DMS114 treated with DMSO at 0.1 percent for 48 hours (cell line): ENCODE results near the gene ADAM10.

Experiments
- DNase-seq: peaks from one replicate; lab custom pipeline; 2025; ENCODE audit not compliant: unreplicated experiment; lab: John Stamatoyannopoulos, UW

Gene ADAM10

DNA sequence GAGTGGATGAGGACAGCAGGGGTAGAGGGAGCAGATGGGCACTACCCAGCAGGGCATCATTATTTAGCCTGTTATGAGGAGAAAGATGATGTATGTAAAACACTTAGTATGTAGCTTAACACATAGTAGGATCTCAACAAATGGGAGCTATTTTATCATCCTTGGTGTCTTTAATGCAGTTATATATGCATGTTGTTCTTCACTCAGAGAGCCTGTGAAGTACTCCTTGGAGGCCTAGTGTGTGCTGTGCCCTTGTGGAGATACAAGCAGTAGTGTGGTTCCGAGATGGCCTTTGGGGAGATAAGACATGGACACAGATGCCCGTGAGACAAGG, 193.5 kb downstream of the ADAM10 start:
- DNase-seq, result no peak

DNA sequence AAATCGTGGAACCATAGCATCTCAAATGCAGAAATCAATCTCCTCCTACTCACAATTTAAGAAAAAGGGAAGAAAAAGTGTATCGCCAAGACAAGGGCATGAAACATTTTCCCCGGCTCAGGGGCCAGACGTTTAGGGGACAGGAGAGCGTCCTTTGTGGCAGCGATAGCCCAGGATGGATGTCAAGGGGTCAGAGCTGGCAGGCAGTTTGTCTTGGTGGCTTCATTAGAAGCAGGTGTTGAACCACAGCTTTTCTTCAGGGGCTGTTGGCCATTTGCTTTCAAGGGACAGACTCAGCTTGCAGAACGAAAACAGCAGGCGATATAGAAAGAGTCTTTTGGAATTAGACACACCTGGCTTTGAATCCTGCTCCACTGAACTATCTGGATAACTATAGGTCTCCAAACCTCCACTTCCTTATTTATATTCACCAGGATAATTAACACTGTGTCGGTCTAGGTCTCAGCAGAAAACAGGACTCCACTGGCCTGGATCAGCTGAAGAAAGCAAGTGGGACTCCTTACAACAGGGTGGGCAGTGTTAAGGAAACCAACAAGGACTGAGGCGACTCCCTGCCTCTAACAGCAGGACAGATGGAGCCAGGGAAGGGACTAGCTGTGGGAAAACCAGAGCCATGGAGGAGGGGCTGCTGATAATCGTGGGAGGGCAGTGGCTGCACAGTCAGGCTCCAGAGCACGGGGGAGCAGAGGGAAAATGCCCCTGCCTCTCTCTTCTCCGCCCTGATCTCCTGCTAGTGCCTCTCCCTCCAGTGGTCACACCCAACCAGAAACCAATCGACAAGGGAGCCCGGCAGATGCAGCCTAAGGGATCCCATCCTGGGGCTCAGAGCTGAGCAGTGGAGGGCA, 194.1 kb downstream of the ADAM10 start:
- DNase-seq, result no peak

DNA sequence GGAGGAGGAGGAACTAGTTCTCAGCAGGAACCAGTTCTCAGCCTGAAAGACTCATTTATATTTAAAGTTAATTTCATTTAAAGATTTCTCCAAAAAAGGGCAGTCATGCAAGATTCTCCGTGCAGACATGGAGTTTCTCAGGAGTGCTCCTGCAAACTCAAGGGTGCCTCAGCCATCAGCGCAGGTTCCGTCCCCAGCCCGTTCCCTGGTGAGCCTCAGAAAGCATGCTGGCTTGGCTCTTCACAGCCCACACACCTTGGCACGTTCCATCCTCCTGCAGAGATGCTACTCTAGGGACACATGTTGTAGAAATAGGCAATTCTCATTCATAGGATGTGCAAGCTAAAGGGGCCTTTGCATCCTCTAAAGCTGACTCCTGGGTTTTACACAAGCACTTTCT, 194.7 kb downstream of the ADAM10 start:
- DNase-seq, result no peak

DNA sequence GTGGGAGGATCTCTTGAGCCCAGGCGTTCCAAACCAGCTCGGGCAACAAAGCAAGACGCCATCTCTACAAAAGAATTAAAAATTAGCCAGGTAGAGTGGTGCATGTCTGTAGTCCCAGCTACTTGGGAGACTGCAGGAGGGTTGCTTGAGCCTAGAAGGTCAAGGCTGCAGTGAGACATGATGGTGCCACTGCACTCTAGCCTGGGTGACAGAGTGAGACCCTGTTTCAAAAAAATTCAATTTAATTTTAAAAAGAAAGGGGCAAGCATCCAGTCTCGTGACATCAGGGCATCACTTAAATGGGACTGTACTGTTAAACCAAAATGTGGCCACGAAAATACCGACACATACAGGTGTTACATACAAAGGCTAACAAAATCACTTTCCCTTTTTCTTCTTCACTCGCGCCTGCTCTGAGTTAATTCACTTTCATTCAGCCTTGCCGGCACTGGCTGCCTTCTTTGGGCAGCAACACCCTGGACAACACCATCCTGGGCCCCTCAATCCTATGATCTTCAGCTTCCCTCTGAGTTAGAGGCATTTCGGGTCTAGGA, 196.1 kb downstream of the ADAM10 start:
- DNase-seq, result no peak

DNA sequence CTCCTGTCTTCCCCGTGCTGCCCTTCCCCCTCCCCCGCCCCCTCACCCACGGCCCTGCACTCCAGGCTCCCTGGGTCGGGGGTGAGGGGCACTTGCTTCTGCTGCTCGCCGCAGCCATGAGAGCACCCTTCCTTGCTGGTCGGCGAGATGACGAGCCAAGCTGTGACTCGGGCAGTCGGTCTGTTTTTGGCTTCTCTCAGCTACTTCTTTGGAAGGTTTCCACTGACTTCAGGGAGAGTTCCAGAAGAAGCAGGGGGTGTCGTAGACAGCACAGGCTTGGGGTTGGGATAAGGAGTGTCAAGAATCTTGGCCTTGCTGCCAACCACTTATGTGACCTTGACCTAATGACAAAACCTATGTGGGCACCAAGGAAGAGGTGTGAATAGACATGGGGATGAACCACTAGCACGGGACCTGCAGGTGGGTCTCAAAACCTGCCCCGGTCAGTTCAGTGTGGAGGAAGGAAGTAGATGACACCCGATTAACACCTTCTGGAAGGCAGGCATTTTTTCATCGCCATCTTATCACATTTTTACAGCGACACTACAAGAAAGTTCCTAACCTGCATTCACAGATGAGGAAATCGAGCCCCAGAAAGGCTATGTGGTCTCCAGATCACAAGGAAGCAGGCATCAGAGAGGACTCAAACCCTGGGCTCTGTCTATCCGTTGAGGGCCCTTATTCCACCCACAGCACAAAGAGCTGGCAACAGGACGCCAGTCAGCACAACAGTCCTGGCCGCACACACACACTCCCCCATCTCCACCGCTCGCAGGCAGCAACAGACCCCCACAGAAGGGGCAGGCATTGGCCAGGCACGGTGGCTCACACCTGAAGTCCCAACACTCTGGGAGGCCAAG, 196.8 kb downstream of the ADAM10 start:
- DNase-seq, result no peak

DNA sequence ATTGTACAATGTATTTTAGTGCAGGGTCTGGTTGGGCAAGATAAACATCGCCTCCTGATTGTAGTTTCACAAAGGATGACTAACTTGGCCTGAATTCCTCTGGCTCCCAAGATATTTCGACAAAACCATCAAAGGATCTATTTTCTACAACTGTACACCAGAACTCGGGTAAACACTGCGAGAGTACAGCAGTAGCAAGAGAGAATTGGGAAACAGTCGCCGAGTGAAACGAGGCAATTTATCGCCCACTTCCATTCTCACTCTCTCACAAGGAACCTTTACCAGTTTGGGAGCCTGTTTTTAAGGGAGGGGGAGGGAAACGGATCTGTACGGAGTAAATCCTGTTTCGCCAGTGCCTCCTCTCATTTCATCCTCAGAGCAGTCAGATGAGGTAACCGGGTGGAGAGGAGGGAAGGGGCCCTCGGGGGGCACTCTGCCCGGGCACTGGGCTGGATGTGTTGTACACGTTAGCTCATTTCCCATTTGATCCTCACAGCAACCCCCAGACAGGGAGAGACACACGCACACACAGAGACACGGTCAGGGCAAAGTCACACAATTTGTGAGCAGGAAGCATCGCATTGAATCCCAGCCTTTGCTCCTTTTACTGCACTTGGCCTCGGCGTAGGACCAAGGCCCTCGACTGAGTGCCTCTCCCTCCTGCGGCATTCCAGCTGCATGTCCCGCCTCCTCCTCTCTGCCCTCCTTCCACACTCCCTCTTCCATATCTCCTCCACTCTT, 197.6 kb downstream of the ADAM10 start:
- no peak for DNase-seq

DNA sequence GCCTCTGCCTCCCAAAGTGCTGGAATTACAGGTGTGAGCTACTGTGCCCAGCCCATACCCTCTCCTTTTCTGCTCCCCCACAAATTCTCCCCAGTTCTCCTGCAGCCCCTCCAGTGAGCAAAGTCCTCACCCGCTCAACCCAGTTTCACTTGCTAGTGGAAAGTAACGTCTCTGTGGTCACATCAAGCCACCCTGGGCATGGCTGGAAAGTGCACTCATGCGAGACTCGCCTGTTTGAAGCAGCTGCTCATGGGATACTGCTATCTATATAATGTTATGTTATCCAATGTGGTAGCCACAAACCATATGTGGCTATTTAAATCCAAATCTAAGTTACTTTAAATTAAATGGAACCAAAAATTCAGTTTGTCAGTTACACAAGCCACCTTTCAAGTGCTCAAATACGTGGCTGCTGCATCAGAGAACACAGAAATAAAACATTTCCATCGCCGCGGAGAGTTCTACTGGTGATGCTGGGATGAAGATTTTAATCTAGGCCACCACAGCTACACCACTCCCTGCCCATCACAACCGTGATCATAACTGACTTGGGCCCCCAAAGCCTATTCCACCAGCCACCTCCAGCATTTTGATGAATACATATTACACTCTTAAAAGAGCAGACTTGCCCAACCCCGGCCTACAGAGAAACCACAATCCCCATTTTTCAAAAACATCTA, 198.3 kb downstream of the ADAM10 start:
- no peak for DNase-seq

DNA sequence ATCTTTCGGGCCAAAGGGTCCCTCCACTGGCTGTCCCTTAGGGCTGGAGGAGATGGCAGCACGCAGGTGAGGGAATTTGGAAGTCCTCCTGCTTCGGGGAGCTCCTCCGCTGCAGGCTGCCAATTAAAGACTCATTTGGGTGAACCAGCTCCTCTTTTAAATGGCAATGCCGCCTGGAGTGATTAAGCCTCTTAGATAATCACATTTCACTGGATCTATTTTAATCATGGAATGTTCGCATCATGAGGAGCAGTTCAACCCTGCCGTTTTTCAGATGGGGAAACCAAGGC, 199.8 kb downstream of the ADAM10 start:
- DNase-seq, result no peak

DNA sequence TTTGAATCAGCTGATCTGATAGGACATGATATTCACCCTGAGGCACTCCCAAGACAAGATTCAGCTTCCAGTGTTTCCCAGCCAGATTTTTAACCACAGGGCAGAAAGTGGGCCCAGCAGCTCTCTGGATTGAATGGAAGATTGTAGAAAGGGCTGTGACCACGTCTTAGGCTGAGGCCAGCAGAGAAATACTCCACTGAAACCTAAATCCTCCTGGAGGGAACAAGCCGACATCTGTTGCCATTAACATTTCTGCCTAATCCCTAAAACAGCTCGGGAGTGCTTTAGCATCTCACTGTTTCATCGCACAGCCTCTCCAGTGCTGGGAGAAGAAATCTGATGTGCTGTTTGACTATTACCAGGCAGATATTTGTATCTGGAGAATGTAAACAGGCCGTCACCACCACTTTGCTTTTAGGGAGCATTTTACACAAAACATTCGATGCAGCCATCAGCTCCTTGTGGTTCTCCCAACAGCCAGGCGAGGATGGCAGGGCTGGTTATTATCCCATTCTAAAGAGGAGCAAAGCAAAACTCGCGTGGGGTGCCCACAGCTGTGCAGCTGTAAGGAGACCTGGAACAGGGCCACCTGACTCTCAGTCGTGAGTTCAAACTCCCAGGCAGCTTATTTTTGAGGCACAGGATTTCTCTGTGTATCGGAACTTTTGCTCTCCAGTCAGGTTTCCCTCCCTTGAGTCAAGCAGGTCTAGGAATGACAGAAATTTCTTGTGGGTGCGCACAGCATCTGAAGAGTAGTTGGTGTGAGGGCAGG, 200.3 kb downstream of the ADAM10 start:
- DNase-seq, result no peak

DNA sequence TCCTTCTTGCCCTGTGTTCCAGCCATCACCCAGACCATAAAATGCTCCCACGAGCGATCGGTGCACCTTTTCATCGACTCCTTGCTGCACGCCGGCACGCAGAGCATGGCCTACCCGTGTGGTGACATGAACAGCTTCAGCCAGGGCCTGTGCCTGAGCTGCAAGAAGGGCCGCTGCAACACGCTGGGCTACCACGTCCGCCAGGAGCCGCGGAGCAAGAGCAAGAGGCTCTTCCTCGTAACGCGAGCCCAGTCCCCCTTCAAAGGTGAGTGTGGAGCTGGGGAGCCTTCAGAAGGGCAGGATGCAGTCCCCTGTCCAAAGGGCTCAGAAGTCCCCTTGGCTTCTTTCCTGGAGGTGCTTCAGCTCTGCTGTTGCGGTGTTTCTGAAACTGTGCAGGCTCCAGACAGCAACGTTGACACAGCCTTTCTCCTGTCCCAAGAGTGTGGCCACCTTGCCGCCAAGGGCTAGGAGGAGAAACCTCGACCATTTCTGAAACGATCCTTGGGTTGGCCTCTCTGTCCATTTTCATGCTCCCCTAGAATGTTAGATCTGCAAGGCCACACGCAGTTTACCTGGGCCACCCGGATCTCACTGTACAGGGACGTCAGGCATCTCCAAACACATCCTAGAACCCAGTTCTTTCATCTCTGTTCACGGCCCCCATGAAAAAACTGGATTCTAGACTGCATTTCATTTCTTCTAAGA, 201.0 kb downstream of the ADAM10 start:
- no peak for DNase-seq

DNA sequence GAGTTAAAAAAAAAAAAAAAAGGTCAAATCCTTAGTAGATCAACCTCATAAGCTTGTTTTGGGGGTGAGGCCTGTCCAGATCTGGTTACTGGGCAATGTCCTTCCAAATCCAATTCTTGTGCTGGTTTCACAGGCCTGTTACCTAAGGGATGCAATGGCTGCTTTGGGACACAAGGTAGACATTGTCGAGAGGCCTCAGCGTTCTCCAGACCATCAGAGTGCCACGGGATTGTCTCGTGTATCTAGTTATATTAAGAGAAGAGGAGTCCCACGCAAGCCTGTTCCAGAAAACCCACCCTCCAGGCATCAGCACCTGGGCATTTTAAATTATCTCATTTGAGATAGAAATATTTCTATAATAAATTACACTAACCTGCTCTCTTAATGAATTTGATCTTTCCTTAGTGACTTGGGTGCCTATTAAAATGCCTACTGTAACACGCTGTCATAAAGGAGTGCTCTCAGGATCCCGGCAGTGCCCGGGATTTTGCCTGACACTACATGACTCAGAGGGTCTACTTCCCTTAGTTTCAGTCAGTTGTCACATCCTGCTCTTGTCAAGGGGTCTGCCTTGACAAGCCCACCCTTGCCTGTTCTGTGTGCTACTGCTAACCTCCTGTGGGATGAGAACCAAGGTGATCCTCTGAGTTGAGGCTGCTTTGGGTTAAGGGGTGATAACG, 201.7 kb downstream of the ADAM10 start:
- no peak for DNase-seq

DNA sequence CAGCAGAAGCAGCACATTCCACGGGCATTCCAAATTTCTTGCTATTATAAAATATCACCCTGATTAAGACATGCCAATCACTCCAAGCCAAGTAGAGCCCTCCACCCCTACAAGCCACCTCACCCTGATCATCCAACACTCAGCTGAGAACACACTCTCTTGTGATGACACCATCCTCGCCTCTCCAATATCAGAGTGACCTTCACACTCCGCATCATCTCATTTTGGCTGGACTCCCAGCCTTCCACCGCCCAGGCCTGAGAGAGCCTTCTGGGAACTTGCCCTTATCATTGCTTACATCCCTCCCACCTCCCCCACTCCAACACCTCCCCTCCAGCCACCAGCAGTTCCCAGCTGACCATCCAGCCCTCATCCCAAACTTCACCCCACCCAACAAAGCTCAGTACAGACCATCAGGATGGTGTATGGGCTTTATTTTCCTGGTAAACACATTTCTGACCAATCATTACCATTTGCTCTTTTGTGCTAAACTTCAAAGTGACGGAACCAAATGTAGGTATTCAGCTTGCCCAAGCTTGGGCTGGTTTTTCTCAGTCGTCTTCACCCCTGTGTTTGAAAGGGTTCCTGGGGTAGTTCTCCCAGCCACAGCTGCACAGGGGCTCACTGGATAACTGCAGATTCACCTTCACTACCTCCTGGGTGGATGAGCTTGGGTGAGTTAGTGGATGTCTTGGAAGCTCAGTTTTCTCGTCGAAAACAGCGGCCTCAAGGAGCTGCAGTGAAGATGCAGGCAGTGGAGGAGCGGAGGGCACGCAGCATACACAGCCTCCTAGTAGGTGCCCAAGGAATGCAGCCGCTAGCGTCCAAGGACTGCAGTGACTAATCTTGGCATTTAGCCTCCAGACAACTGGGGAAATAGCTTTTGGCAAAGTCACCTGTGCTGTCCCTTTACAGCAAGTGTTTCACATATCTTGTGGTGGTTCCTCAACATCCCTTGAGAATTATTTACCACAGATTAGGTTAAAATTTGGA, 202.6 kb downstream of the ADAM10 start:
- DNase-seq, result no peak

DNA sequence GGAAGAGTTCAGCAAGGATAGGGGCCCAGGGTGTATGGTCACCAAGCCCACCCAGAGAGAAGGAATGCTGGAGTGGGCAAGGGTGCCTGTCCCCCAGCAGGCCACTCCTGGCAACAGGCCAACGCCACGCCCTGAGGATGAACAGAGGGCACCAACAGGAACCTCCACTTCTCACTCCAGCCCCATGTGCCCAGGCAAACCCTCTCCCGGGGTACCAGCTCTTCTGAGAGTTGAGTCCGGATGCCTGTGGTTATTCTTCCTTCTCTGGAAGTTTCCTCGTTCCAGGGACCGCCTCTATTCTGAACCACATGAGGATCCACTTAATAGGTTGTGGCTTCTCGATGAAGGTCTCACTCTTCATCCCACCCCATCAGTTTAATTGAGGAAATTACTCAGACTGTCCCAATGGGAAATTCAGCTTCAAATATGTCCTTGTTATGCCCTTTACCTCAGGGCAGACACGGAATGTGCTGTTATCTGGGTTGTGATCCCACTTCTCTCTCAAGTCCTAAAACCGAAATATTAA, 203.4 kb downstream of the ADAM10 start:
- DNase-seq, result no peak

DNA sequence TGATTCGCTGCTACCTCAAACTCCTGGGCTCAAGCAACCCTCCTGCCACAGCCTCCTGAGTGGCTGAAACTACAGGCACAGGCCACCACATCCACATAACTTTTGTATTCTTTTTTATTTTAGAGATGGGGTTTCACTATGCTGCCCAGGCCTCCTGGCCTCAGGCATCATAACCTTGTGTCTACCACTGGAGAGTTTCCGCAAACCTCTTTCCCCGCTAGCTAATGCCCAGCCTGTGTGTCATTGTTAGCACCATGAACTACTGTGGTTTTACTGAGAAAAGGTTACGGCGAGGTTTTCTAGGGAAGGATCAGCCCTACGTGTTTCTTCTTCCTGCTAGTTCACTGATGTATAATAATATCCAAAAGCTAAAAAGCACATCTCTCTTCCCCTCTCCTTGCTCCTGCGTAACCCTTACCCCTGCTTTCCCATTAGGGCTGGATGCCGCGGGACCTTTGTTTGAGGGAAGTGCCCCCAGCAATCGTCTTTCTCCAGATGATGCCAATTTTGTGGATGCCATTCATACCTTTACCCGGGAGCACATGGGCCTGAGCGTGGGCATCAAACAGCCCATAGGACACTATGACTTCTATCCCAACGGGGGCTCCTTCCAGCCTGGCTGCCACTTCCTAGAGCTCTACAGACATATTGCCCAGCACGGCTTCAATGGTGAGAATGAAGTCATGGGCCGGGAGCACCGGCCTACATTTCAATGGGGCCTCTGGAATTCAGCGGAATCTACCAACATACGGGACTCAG, 204.0 kb downstream of the ADAM10 start:
- DNase-seq, result no peak

DNA sequence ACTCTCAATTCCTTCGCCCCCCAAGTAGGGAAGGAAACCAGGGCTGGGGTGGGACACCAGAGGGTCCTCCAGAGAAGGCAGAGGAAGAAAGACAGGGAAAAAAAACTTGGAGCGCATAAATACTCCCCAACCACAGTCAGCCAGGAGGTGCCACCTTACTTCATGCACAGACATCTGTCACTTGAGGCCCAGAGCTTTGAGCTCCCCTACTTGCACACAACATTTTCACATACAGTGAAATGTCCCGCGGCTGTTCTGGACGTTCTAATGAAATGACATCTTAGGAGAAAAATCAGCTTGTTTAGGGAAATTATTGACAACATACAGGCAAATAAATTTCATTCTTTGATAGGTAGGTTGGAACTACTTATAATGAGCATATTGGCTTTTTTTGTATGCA, 204.8 kb downstream of the ADAM10 start:
- DNase-seq, result no peak

DNA sequence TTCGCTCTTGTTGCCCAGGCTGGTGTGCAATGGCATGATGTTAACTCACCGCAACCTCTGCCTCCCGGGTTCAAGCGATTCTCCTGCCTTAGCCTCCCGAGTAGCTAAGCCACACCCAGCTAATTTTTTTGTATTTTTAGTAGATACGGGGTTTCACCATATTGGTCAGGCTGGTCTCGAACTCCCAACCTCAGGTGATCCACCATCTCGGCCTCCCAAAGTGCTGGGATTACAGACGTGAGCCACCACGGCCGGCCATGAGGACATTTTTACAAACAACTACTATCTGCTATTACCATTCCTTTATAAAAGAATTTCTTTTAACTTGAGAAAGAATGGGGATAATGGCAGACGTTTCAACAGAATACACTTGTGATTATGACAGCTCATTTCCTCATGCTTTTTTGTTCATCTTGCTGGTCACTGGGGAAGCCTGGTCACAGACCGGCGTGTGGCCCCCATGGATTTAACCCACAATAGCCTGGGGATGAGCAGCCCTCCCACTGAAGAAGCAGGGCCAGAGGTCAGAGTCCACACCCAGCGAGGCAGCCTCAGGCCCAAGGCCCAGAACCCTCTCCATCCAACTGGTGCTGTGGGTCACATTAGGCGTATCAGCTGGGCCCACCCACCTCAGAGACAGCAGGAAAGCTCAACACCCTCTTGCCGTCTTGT, 205.7 kb downstream of the ADAM10 start:
- no peak for DNase-seq
